HG02938 (cell line): ENCODE measurements around the gene S100PBP.
"Not testable (repeated sequence)": the region's sequence is repeated elsewhere in the genome, so short reads cannot be mapped to it uniquely, and the experiment has no call there.

ENCODE experiments used
- ATAC-seq: cut with Tn5 transposase; IDR thresholded peaks from one replicate; pipeline ENCODE4 v1.9.1; 2021; ENCODE audit warnings: mild to moderate bottlenecking, moderate library complexity; ENCODE audit not compliant: unreplicated experiment

Gene S100PBP

GRCh38 chr1:32784817-32785216 is 32.6 kb upstream of the S100PBP start:
- no peak for ATAC-seq

DNA sequence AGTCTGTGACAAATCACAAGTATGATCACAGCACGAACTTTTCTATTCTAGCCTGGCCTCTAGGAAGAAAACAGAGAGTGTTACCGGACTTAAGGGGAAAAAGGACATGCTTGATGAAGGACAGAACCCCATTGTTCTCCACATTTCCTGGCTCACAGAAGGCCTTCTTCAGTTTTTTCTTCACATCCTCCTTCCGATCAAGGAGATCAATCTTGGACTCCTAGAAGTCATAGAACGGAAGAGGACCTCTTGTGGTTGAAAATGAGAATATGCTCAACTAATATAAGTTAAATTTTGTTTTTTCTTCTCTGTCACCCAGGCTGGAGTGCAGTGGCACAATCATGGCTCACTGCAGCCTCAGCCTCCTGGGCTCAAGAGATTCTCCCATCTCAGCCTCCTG is 30.6 kb upstream of the S100PBP start:
- ATAC-seq = no peak

DNA sequence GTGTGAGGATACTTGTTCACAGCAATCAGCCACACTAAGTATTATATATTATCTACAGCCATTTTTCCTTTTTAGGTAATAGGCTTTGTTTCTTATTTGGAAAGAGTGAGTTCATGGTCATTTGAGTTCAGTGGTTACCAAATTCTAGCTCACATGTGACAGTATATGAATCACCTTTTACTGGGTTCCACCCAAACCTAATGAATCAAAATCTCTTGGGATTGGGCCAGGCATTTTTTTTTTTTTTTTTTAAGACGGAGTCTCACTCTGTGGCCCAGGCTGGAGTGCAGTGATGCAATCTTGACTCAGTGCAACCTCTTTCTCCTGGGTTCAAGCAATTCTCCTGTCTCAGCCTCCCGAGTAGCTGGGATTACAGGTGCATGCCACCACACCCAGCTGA is 28.1 kb upstream of the S100PBP start:
- not testable (repeated sequence) for ATAC-seq

DNA sequence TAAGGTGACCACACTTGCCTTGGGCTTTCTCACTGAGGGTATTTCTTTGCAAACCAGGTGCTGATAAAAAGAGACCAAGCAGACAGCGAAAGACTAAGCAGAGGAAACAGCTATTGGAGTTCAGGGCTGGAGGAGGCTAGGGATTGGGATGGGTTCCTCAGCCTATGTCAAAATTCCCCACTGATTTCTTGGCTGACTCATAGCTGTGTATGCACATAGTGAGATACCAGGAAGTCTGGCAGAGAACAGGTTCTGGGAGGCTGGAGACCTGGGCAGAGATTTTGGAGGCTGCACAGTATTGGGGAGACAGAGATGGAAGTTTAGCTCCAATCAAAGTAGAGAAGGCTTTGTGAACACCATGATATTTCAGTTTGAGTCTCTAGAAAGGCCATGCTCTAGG is 25.6 kb upstream of the S100PBP start:
- no peak for ATAC-seq

- not testable (repeated sequence) for ATAC-seq
Observed at GRCh38 chr1:32795763-32796162, 21.7 kb upstream of the S100PBP start.

GRCh38 chr1:32797456-32797855 is 20.0 kb upstream of the S100PBP start:
- ATAC-seq = no peak

DNA sequence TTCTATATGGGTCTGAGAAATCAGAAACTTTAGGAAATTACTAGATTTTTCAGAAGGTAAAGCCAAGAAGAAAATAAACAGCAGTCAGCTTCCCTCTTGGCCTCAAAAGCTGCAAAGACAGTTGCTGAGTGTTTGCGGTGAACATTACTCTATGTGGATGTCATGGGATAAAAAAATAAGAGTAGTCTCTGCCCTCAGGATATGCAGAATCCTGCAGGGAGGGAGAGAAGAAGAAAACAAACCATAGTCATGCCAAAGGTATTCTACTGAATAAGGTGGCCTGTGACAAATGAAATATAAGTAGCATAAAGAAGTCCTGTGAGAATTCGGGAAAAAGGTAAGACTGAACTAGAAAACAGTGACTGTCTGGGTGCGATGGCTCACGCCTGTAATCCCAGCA is 19.3 kb upstream of the S100PBP start:
- no peak for ATAC-seq

DNA sequence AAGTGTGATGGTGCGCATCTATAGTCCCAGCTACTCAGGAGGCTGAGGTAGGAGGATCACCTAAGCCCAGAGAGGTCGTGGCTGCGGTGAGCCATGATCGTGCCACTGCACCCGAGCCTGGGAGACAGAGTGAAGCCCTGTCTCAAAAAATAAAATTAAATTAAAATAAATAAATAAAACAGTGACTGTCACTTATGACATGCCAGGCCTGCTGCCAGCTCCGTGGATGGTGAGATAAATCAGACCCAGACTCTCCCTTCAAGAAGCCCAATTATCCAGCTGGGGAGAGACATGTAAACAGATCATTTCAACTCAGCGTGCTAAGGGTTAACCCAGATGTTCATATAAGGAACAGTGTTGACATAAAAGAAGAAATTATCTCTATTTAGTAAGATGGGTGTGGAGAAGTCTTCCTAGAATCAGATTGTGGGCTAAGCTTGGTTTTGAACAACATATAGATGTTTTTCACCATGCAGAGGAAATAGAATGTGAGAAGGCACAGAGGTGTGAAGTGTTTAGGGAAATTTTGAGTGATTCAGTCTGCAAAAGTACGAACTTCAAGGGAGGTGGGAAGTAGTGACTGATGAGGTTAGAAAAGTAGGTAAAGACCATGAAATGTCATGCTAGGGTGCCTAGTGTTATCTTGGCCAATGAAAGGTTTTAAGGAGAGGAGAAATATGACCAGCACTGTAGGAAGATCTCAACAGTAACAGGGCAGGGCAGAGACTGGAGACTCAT is 18.6 kb upstream of the S100PBP start:
- no peak for ATAC-seq

- ATAC-seq = no peak
Observed at GRCh38 chr1:32801096-32801715, 16.2 kb upstream of the S100PBP start.

GRCh38 chr1:32804460-32804859 is 13.0 kb upstream of the S100PBP start:
- ATAC-seq = not testable (repeated sequence)

DNA sequence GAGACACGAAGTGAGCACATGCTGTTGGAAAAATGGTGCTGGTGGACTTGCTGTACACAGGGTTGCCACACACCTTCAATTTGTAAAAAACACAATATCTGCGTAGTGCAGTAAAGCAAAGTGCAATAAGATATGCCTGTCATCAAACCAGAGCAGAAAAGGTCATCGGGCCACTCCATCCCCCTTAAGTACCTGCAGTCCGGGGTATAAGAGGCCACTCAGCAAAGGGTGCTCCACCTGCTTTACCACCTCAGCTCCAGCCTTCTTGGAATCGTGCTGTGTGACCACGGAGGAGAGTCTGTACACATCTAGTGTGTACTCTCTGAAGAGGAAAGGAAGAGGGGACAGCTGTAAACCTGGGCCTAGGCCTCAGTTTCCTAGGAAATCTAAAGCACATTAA is 11.2 kb upstream of the S100PBP start:
- no peak for ATAC-seq

DNA sequence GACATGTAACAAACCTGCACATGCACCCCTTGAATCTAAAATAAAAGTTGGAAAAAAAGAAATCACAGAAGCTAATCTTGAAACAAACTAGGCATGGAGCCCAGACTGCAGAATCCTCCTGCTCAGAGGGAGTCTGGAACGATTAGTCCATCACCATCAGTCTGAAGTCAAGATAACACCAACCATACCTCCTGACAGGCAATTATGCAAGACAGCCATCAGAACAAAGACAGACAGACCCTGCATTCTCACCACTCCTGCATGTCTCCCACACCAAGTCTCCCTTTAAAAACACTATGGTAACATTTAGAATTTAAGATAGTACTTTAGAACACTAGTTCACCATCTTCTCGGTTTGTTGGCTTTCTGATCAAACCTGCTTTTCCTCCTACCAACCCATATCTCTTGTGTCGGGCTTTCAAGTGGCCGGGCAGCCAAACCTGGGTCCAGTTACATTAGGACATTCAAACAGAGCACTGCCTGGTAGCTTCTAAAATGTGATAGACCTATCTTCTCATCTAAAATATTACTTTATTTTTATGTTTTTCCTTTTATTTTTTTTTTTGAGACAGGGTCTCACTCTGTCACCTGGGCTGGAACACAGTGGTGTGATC is 10.4 kb upstream of the S100PBP start:
- no peak for ATAC-seq

DNA sequence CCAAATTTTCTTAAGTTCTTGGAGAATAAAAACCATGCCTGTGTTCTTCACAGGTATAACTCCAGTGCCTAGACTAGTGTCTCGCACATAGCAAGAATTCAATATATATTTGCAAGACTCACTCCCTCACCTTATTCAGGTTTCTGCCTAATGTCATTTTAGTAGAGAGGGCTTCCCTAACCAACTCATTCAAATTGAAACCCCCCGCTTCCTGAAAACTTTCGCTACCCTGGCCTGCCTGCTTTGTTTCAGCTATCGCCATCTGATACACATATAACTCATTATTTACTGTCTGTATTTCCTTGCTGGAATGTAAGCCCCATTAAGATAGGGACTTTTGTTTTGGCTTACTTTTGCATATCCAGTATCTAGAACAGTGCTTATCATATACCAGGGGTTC is 8.9 kb upstream of the S100PBP start:
- no peak for ATAC-seq

DNA sequence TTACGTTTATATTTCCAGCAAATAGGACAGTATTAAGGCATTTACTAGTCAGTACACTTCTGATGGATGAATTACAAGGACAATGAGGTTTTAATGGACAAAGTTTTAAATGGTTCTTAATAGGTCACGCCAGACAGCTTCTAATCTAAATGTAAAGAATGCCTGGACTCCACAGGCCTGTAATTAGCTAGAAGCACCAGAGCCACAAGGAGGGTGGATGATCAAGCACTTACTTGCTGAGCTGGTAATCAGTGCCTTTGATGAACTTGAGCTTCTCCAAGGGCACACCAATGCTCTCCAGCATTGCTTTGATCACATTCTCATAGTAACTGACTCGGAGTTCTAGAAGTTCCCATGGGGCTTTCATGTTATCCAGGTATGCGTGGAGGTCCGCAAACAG is 7.1 kb upstream of the S100PBP start:
- ATAC-seq = no peak

GRCh38 chr1:32811265-32811664 is 6.2 kb upstream of the S100PBP start:
- no peak for ATAC-seq

DNA sequence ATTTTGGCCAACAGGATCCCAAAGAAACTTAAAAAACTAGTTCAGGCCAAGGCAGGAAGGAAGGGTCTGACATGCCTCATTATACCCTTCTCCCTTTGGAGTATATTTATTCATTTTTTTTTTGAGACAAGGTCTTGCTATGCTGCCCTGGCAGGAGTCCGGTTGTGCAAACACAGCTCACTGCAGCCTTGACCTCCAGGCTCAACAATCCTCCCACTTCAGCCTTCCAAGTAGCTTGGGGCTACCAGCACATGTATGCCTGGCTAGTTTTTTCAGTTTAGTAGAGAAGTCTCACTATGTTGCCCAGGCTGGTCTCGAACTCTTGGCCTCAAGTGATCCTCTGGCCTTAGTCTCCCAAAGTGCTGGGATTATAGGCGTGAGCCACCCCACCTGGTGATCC is 5.5 kb upstream of the S100PBP start:
- no peak for ATAC-seq

DNA sequence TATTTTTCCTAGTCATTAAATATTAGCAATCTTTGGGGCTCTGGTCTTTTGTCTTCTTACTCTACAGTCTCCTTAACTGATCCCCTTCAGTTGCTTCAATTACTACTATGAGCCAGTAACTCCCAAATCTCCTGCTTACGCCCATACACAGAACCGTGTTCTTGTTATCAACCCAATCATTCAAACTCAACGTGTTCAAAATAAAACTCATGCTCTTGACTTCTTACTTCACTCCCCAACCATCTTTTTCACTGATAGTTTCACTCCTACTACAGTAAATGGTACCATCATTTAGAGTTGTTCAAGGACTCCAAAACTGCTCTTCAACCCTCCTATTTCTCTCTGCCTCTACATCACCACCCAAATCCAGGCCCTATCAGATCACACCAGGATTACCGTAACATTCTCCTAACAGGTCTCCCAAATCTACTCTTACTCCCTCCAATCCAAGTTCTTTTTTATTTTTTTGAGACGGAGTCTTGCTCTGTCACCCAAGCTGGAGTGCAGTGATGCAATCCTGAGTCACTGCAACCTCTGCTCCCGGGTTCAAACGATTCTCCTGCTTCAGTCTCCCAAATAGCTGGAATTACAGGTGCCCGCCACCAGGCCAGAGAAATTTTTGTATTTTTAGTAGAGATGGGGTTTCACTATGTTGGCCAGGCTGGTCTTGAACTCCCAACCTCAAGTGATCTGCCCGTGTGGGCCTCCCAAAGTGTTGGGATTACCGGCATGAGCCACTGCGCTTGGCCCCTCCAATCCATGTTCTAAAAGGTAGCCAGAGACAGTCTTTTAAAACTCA is 3.3 kb upstream of the S100PBP start:
- no peak for ATAC-seq

GRCh38 chr1:32816676-32817158 is 736 bp upstream of the S100PBP start:
- ATAC-seq = no peak

DNA sequence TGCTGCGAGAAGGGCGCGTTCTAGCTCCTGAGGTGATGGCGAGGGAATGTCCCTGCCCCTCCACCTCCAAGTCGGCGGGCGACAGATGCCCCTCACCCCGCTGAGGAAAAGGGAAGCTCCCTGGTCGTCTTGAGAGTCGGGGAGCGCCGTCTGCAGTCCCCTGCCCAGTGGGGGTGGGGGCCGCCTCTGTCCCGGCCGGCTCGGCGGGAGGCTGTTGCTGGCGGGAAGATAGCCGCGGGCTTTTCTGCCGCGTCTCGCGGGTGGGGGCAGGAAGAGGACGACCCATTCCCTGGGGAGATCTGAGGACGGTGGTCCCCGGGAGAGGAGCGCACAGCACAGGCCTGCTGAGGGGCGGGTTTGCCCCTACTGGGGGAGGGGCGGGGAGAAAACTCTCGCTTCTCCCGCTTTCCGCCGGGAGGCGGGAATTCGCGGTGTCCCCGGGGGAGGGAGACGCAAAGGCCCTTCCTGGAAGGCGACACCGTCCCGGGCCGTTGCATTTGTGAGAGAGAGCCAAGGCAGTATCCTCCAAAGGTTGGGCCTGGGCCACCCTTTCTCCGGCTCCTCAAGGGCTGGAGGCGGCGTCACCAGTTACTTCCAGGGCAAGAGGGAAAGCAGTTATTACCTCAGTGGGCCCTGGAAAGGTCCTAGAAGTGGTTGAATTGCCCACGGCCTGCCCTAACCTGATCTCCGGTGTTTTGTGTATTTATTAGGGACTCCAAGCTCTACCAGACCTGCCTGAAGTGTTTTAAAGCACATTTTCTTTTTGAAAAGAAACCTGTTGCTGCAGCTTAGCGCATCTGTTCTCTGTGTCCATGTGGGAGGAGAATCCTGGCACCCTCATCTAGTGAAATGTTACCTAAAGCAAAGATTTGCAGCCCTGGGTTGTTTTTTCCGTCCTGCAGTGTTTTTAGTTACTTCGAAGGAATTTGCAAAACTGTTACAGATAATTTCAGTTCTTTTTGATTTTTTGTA is 648 bp downstream of the S100PBP start:
- peak; percentile 1 for ATAC-seq
